ENCODE results near the gene BCL11A.

Gene BCL11A

DNA sequence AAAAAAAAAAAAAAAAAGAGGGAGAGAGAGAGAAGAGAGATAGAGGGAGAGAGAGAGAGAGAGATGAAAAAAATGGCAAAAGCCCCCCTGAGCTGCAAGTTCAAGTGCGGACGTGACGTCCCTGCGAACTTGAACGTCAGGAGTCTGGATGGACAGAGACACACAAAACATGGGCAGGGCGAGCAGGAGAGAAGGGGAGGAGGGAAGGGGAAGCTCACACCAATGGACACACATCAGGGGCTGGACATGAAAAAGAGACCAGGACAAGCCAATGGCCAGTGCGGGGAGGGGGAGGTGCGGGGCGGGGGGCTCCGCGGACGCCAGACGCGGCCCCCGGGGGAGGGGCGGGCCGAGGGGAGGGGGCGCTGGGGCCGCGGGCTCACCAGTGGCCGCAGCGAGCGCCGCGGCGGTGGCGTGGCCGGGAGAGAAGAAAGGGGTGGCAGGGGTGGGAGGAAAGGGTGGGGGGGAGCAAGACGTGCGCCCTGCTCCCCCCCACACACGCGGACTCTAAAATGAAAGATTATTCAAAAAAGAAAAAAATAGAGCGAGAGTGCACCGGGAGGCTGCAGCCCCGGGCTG is at the start of gene BCL11A:
TSS of gene BCL11A (minus strand) at position 160 of the 579 bp plus-strand sequence. CDS start 384 bp downstream, outside the sequence.
- DNase-seq (ENCODE audit: low read depth) = no peak

DNA sequence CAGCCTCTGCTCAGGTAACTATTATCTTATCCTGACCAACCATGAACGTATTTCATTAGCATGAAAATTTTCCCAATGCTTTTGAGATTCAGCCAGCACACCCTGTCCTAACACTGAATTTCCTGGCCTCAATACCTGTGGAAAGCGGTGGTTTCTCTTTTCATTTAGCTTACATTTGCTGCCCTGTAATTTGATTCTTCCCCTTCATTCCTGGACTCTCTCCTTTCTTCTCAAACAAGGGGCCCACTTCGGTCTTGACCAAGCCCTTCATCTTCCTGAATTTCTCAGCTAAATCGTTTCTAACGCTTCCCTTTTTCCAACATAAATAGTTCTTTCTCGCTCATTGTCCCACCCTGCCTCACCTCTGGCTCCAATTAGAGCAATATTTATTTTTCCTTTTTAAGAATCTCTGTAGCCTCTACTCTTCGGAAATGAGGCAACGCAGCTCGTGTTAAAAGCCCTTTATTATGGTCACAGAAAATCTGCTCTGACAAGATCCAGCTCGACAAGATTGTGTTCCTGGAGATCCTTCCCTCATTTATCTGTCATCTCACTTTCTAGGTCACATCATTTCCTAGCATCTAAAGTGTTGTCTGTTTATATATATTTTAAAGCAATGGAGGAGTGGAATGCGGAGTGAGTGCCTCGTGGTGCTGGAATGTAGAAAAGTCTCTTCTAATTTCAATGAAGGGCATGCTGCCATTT is 49.5 kb upstream of the BCL11A start:
- no peak for DNase-seq (ENCODE audit: low read depth)

DNA sequence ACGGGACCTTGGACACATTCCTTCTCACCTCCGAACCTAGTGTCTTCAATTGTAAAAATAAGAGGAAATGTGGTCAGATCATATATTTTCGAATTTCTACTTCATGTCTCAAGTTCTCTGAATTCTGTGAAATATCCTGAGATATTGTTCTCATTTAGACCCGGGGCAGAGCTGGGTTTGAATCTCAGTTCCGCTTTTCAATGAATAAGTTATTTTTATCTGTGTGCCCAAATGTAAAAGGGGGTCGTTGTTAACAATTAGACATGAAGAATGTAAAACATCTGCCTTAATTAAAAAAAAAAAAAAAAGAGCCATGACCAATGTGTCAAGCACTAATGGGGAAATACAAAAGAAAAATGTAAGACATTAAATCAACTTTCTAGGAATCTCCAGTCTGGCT is 48.9 kb upstream of the BCL11A start:
- DNase-seq (ENCODE audit: low read depth) = no peak

DNA sequence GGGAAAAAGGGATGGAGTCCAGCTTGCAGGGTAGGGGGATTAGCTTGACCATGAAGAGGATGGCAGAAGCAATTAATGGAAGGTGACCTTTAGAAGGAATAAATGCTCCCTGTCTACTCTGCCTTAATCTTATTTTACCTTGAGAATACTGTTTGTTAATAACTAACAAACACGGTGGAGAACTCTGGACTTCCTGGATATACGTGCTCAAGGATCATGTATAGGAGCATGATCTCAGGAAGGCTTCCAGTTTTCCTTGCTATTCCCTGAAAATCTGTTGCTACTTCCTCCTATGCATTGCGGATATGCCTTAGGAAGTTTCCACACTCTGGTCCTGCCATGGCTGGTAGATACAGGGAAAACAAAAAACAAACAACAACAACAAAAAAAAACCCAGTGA is 44.8 kb upstream of the BCL11A start:
- DNase-seq (ENCODE audit: low read depth) = no peak

DNA sequence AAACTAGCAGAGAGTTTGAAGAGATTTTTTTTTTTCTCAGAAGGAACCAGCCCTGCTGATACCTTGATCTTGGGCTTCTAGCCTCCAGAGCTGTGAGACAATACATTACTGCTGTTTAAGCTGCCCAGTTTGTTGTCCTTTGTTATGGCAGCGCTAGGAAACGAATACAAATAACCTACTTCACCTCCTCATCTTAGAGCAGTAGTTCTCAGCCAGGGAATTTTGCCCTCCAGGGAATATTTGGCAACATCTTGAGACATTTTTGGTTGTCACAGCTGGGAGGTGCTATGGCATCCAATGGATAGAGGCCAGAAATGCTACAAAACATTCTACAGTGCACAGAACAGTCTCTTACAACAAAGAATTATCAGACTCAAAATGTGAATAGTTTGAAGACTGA is 43.9 kb upstream of the BCL11A start:
- DNase-seq (ENCODE audit: low read depth) = no peak

DNA sequence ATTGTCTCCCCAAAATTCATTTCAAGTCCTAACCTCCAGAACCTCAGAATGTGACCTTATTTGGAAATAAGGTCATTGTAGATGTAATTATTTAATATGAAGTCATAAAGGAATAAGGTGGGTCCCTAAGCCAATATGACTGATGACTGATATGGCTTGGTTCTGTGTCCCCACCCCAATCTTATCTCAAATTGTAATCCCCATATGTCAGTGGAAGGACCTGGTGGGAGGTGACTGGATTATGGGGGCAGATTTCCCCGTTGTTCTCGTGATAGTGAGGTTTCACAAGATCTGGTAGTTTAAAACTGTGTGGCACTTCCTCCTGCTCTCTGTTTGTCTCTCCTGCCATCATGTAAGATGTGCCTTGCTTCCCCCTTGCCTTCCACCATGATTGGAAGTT is 43.0 kb upstream of the BCL11A start:
- DNase-seq (ENCODE audit: low read depth) = no peak

DNA sequence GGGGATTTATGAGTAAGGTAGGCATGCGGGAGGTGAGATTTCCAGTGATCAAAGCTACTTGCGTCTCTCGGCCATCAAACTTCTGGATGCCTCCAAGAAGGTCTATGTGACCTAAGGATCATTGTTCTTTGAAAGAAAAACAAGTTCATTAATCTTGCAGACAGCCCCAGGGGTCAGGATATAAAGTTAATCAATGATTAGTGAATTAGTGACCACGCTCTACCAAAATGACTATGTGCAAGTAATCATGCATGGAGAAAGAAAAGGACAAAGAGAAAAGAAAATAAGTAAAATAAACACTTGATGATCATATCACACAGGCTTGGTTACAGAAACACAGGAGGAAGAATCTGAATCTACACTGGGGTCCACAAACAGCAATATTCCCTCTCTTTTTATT is 42.5 kb upstream of the BCL11A start:
- no peak for DNase-seq (ENCODE audit: low read depth)

DNA sequence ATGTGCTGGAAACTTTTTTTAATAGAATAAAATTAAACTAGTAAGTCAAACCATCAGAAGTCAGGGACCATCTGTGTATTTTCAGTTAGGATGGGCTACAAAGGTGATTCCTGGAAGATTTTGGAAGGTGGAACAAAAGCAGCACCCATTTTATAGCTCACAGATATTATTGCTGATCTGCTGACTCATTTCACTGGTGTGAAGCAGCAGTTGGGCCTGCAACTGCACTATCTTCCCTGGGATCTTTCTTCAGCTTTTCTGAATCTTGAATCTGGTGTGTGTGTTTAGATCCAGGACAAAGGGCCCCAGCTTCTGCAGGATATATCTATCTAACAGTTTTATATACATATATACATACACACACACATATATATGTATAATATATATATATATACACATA is 35.6 kb upstream of the BCL11A start:
- no peak for DNase-seq (ENCODE audit: low read depth)

DNA sequence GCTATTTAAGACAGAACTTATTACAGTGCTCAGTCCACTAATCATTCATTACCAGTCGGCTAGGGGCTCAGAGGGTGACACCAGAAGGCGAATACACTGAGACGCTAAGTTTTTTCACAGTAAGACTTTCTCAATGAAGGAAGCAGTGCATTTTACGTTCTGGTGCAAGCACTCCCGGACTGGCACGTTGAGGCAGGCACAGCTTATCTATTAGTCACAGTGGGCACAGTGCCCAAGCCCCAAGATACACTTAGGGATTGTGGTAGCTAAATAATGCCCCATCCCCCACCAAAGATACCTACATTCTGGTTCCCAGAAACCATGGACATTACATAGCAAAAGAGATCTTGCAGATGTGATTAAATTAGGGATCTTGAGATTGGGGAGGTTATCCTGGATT is 32.6 kb upstream of the BCL11A start:
- DNase-seq (ENCODE audit: low read depth) = no peak

DNA sequence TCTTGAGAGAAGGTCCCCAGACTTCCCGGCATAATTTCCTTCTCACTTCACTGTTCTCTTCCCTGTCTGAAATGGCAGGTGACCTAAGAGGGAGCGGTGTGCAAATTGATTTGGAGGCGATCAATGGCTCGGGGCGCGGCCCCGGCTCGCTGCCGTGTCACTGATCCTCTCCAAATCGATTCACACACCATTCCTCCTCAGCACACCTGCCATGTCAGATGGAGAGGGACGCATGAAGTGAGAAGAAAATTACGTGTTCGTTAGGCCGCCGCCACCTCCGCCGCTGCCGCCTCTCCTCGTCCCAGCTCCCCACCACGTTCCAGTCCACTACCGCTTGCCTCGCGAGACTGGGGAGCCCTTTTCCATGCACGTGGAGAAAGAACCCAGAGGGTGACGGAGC is 31.8 kb upstream of the BCL11A start:
- DNase-seq (ENCODE audit: low read depth) = no peak

DNA sequence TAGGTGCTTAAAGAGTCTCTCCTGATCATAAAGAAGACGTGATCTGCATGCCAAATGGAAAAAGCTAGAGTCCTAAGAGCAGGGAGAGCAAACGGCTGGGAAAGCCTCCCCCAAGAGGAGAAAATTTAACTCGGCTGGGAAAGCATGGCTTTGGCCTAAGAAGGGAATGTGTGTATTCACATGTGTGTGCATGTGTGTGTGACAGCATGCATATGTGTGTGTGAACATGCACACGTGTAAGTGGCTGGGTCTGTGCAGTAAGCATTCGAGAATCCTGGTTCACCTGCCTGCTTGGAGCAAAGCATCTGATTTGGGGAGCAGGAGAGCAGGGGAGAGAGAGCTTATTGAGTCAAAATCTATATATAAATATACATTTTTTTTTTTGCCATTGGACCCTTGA is 30.1 kb upstream of the BCL11A start:
- no peak for DNase-seq (ENCODE audit: low read depth)

DNA sequence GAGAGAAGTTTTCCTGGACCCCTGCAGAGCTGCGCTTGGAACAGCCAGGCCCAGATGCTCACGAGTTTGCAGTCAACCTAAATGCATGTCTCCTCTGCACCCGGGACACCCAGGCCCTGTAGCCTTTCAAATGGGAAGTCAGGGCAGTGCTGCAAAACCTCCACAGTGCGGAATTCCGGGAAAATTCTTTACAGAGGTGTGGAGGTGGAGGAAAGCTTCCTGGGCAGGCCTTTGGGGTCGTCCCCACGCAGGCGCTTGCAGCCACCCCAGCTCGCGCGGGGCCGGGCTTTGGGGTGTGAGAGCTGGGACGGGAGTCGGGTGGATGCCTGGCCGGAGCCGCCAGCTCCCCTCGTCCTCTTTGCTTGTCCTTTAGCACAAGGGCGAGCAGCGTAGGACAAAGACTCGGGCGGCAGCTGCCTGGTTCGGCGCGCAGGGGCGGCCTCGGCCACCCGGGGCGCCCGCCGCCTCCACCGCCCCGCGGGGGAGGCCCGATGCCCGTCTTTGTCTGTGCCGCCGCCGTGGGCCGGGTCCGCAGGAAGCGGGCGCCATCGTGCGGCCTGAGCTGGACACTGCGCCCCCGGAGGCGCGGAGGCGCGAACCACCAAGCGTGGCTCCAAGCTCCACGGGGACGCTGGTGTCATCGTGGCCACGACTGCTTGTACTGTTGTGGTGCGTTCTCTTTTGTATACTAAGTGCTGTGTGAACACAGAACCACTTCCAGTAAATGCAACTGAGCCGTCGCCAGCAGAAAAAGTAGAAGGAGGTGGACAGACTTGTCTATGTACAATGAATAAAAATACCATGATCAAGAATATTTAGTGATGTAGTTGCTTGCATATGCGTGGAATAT is 28.2 kb upstream of the BCL11A start:
- DNase-seq (ENCODE audit: low read depth) = peak; percentile 2

DNA sequence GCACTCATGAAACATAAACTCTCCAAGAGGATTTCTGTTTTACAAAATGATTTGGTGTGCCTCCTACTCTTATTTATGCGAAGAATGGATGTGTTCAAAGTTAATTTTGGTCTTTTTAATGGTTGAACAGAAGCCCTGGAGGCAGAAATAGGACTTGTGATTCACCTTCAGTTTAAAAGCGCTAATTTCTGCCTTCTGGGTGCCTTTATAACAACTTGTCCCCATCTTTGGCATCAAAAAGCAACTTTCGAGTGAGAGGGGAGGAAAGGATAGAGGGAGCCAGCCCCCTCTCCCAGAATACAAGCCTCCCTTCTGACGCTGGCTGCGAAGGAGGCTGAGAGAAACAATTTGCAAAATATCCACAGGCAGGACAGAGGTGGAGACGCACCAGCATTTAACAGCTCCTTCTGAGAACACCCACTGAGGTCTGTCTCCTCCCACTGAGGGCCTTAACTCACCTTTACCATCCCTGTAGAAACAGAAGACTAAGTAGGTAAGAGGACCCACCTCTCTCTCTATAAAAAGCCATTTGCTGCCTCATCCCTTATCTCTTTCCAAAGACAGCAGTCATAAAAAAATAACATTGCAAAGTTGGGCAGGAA is 24.3 kb upstream of the BCL11A start:
- no peak for DNase-seq (ENCODE audit: low read depth)

DNA sequence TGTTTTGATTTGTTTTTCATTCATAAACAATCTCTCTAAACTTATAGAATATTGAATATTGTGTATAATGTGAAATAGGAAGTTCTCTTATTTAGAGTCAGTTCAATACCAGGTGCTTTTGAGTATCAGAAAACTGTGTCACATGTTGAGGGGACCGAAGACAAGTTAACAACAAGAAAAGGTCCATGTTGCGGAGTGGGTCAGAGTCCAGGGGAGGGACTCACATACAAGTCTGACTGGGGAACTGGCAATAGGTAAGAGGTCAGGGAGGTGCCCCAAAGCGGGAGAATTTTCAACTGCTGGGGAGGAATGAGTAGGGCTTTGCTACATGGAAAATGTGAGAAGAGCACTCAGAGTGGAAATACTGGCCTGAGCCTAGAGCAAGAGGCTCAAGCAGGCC is 19.8 kb upstream of the BCL11A start:
- no peak for DNase-seq (ENCODE audit: low read depth)

DNA sequence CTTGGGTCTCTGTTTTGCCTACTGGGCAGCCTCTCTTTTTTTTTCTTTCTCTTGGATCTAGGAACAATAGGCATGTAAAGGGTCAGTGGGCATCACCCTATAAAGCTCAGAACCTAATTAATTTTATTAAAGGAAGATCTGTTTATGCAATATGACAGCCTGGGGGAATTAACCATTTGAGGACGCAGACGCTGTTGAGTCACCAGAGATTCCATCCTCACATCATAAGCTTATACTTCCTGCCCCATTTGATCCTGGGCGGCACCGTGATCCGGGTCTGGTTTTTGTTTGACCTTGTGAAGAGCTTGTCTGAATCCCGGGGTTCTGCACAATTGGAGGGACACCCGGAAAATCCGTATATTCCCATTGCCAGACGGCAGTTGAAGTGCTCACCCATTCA is 16.8 kb upstream of the BCL11A start:
- no peak for DNase-seq (ENCODE audit: low read depth)

DNA sequence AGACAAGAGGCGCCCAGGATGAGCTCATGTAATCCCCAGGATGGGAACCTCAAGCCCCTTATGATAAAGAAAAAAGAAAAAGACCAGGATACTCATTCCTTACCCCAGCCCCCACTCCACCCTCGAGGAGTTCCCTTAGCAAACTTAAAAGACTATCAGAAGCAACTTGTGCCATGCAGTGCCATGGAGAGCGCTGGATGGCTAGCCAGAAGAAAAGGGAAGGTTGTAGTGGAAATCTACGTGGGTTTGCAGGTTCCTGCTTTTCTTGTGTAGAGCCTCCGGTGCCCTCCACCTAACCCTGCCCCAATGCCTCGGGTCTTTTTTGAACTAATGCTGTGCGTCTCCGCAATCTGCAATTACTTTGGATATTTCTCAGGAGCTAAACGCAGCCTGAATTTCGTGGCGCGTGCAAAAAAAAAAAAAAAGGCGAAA is 16.2 kb upstream of the BCL11A start:
- DNase-seq (ENCODE audit: low read depth) = no peak

DNA sequence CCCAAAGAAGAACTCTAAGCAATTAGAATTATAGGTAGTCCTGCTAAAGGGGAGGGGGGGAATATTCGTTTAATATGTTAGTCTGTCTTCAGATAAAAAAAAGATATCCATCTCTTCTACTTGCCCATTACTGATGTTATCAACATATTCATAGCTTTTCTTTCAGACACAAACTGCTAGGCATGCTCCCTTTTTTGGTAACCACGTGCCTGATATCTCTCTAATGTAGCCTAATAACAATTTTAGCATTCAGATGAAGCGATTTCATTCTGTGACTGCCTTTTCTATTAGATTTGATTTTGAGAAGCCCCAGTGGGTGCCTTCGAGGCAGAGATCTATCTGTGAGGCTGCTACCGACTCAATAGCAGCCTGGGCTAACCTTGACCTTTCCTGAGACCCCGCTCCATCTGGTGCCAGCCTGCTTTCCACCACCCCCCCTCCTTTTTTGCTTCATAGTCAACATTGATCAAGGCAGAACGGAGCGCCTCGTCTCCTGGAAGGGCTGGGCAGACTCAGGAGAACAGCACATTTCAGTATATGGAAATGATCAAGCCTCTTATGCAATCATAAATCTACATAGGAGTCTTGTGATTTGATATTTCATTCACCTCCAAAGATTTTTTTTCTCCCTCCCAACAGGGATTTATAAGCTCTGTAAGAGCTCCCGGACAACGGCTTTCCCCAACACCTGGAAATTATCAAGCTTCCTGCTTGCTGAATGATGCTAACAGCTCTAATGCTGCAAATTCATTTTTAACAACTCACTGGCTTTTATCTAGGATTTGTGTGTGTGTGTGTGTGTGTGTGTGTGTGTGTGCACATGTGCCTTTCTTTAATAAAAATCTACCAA is 14.7 kb upstream of the BCL11A start:
- no peak for DNase-seq (ENCODE audit: low read depth)

DNA sequence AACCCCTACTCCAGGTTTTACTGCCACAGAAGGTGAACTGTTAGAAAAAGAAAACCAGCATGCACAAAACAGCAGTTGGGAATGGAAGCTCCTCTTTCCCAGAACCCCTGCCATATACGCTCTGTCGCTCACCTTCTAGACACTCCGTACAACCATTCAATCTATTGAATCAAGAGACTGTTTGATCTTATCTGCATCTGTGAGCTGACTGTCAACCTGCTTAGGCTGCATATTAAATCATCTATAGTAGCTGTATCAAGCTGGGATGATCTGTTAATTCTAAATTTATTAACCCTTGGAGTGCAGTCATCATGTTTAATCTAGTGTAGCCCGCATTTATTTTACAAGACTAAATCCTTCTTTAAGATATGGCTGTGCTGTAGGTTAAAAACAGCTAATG is 13.6 kb upstream of the BCL11A start:
- no peak for DNase-seq (ENCODE audit: low read depth)

DNA sequence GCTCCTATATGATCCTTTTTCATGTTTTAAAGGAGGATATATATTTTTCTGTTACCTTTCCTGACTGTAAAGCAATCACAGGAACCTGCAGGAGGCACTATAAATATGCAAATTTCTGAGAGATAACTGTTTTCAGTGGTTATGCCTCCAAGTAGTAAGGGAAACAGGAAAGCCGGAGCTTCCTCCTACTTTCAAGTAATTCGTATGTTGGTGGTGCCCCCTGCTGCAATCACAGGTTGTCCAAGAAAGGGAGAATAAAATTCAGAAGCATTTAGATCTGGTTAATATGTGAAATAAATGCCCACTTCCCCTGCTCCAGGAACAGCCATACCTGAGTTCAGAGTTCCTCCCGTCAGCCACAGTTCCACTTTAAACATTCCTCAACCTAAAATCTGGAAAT is 12.0 kb upstream of the BCL11A start:
- DNase-seq (ENCODE audit: low read depth) = no peak

DNA sequence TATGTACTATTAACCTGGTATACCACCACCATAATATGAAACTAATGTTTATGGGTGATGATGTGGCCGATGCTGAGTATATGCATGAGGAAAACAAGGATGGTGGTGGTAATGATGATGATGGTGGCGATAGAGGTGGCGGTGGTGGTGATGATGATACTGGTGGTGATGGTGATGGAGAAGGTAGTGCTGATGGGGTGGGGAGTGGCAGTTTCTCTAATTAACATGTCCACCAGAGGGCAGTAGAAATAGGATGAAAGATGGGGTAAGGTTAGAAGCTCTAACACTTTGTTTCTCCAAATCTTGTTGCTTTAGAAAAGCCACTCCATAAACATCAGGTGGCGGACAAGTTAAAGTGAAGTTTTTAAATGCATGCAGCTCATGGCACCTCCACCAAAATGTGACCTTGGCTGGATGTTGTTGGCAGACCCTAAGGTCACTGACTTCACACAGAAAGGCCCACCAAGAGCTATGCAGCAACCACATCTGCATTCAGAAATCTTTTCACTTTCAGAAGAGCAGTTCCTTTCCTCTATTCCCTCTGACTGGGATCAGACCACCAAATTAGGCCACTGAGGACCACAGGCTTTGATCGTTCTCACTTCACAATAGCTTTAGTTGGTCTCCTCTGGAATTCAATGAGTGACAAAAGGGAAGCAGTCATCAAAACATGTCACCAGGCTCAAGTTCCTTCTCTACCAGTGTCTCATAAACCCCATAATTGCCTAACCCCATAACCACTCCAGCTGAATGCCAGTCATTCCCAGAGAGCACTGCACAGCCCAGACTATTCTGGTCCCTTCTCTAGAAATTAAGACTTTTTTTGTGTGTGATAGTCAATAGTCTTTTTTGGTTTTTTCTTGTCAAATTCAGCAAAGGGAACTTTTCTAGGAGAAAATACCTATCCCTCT is 7.5 kb upstream of the BCL11A start:
- DNase-seq (ENCODE audit: low read depth) = no peak

DNA sequence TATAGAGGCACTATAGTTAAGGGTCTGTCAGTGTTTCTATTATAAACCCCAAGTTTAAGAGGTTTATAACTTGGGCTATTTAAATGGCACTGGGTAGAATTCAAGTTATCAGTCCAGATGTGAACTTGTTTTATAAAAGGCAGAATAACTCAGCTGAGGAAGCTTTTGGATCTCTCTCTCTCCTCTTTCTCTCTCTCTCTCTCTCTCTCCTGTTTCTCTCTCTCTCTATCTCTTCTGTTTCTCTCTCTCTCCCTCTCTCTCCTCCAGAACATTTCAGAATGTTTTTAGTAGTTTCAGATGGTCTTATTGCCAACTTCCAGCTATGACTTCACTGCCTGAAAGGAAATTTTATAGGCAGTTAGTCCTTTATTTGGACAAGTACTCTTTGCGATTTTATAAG is 6.4 kb upstream of the BCL11A start:
- DNase-seq (ENCODE audit: low read depth) = no peak
